Caco-2 (cell line): ENCODE results near the gene PBLD. TPM values are rescaled to one million over a fixed set of nuclear protein-coding genes. Genes with fewer than 3 reads are reported as not detected.
A peak's percentile ranks its signal among the peaks of the same experiment; 100 is the strongest.

Experiments used
- Bru-seq: library from RNA; stranded (reverse); fragments of 400-500 nt; gene quantifications from one replicate; lab custom pipeline; 2021; lab: Mats Ljungman, UMichigan
- BruChase-seq, 2 experiments: library from RNA; stranded (reverse); fragments of 400-500 nt; gene quantifications; one replicate each; lab custom pipeline; 2021; lab: Mats Ljungman, UMichigan
- BruUV-seq: library from RNA; stranded (reverse); fragments of 400-500 nt; replicated peaks from 2 replicates; lab custom pipeline; 2021; lab: Mats Ljungman, UMichigan
- CTCF ChIA-PET: fragments of 300-600 bp; sonication (Branson Sonifier 250); formaldehyde crosslinking; loops from one replicate; lab custom pipeline; 2022; ENCODE audit warnings: antibody characterized with exemption; lab: Charles Lee
- POLR2A ChIA-PET: fragments of 300-600 bp; sonication (Branson Sonifier 250); formaldehyde crosslinking; loops from one replicate; lab custom pipeline; 2022; ENCODE audit warnings: antibody characterized with exemption; lab: Charles Lee
- DNase-seq, 2 experiments: peaks; one replicate each; pipeline versions ENCODE4 v3.0.0 to v3.0.0-alpha.2; 2020 to 2022
- H3K27me3 ChIP-seq: replicated peaks from 2 replicates; pipeline ENCODE4 v1.6.0; 2011; ENCODE audit warnings: low read length; ENCODE audit not compliant: control insufficient read depth, insufficient read depth
- H3K36me3 ChIP-seq: 2 replicates; pipeline ENCODE4 v1.5.1; 2011; ENCODE audit warnings: low read length; ENCODE audit not compliant: control insufficient read depth, insufficient read depth
- H3K4me1 ChIP-seq: fragments of 250-450 bp; sonication (Bioruptor Pico); 2 replicates; pipeline ENCODE4 v1.5.1; 2020; ENCODE audit warnings: mild to moderate bottlenecking
- H3K4me3 ChIP-seq: 2 replicates; pipeline ENCODE4 v1.5.1; 2011; ENCODE audit warnings: low read depth, mild to moderate bottlenecking, control low read depth, low read length
- H3K9me3 ChIP-seq: fragments of 250-450 bp; sonication (Bioruptor Pico); 2 replicates; pipeline ENCODE4 v1.5.1; 2020; ENCODE audit warnings: mild to moderate bottlenecking, moderate library complexity
- H3K27ac Mint-ChIP-seq: one replicate; pipeline ENCODE4 v1.8.0; 2022; ENCODE audit warnings: mixed read lengths; ENCODE audit not compliant: unreplicated experiment
- H3K27me3 Mint-ChIP-seq: one replicate; pipeline ENCODE4 v1.8.0; 2022; ENCODE audit warnings: mixed read lengths; ENCODE audit not compliant: insufficient read depth, unreplicated experiment
- H3K36me3 Mint-ChIP-seq: one replicate; pipeline ENCODE4 v1.8.0; 2022; ENCODE audit warnings: mild to moderate bottlenecking, mixed read lengths; ENCODE audit not compliant: insufficient read depth, unreplicated experiment
- H3K4me1 Mint-ChIP-seq: one replicate; pipeline ENCODE4 v1.8.0; 2022; ENCODE audit warnings: low read depth, mixed read lengths; ENCODE audit not compliant: unreplicated experiment
- H3K4me3 Mint-ChIP-seq: one replicate; pipeline ENCODE4 v1.8.0; 2022; ENCODE audit warnings: mild to moderate bottlenecking, moderate library complexity, mixed read lengths; ENCODE audit not compliant: unreplicated experiment
- H3K9me3 Mint-ChIP-seq: one replicate; pipeline ENCODE4 v1.8.0; 2022; ENCODE audit warnings: mixed read lengths; ENCODE audit not compliant: unreplicated experiment
- CTCF ChIP-seq, 2 experiments: fragments of 200-600 bp in 1 of 2; IDR thresholded peaks; 1 replicate in 1 of 2; 2 replicates in 1 of 2; pipeline versions ENCODE4 v1.5.1 to v1.8.0; 2011 to 2022; ENCODE audit warnings: antibody characterized with exemption in 1 of 2, control low read depth in 1 of 2, inconsistent platforms in 1 of 2, low read depth in 1 of 2, low read length in 1 of 2, mild to moderate bottlenecking in 1 of 2, moderate library complexity in 1 of 2; ENCODE audit not compliant: insufficient read depth in 1 of 2, severe bottlenecking in 1 of 2, unreplicated experiment in 1 of 2
- intact Hi-C: fragments of 100-400 bp; cut with micrococcal nuclease; formaldehyde crosslinking; loops from one replicate; pipeline ENCODE4 v1.10.0; 2022; ENCODE audit not compliant: unreplicated experiment
- long read RNA-seq: library from polyadenylated mRNA; stranded (forward); transcript quantifications from one replicate; pipeline ENCODE4 v2.0.0, GENCODE V29; 2022
- total RNA-seq: library from RNA; stranded (reverse); gene quantifications from 2 replicates; pipeline ENCODE4 v1.2.3, GENCODE V29; 2022

PBLD gene
- total RNA-seq (13.2 and 15.3 TPM in 2 replicates), Bru-seq, nascent RNA (percentile 65 among the genes with signal in this experiment), BruChase-seq, experiment 1, labeled RNA remaining after a 2-hour chase (percentile 62 among the genes with signal in this experiment), BruChase-seq, experiment 2, labeled RNA remaining after a 6-hour chase (percentile 61 among the genes with signal in this experiment)
- long read RNA-seq, transcript PBLD-202 (10 exons, 2,165 nt): minor isoform, 7 of 33 reads
- long read RNA-seq, transcript PBLD-204 (10 exons, 2,587 nt): major isoform, 8 of 33 reads
- long read RNA-seq, partial matches to known transcripts: 5 of 33 reads
- long read RNA-seq, other reads (novel, unspliced or antisense): 13 of 33 reads

DNA sequence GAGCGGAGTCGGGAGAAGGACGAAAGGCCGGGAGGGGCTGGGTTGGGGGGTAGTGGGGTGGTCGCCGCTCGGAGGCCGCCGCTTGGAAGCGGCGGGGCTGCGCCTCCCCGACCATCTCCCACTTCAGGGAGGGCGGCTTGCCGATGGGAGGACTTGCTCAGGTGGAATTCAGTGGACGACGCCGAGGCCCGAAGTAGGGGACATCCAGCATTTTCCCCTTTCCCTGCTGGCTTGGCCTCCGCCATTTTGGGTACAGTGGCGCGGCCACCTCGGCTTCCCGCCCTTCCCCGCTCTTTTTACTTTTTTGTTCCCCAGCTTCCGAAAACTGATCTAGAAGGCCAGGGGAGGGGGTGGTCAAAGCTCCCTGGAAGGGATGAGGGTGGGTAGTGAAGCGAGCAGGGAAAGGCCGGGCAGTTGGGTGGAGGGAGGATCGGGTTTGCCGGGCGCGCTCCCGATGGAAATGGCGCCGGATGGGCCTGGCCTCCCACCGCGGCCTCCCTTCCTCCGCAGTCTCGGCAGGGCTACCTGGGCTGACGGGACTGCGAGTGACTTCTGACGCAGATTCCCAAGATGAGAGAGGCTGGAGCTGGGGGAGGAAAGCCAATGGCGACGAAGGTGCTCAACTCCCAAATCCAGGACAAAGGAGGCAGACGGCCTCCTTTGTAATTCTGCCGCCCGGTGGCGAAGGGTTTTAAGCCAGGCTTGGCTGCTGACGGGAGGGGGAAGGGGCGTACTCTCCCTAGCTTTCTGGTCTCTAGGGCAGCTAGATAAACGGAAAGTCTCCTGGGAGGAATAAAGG lies at the start of gene PBLD:
Gene PBLD (minus strand): TSS at position 670 of the 799 bp plus-strand sequence. CDS start 26,084 bp downstream, outside the sequence.
- H3K4me3 ChIP-seq: peak within 1 kb of the TSS; percentile 68
- no peaks in the 10 kb centered on the region for H3K36me3 ChIP-seq
- BruUV-seq: no TSS peak
- H3K4me1 ChIP-seq: peaks cover 25% of the 10 kb centered on the region
- Mint-ChIP-seq H3K4me3 (peak within 1 kb of the TSS; percentile 87), H3K36me3 (peaks cover 72% of the 10 kb centered on the region), H3K27me3 (no peaks in the 10 kb centered on the region), H3K27ac (peak within 1 kb of the TSS; percentile 100), H3K9me3 (no peaks in the 10 kb centered on the region), H3K4me1 (peaks cover 49% of the 10 kb centered on the region)
- no peaks in the 10 kb centered on the region for H3K27me3 ChIP-seq
- TF ChIP-seq CTCF (IDR thresholded peaks at IDR 0.05; ENCODE audit: insufficient read depth in 1 of 2, low read depth in 1 of 2, low read length in 1 of 2, severe bottlenecking in 1 of 2, unreplicated experiment in 1 of 2): peak in 1 of 2 experiments; percentile 74
- no peaks in the 10 kb centered on the region for H3K9me3 ChIP-seq
- POLR2A ChIA-PET: interaction anchor here (0.5 to 2.1 kb wide), 29 partner anchors 9 to 638 kb away, joined by 3 to 37 read pairs (median 5); partner anchors contain the start of genes ATOH7 and RUFY2
- intact Hi-C loops: loop anchor here (1.0 to 10.0 kb wide), 4 partner anchors 124 to 478 kb away; partner anchors contain the start of genes HERC4 and SIRT1
- CTCF ChIA-PET: interaction anchor here (0.6 to 2.5 kb wide), 11 partner anchors 16 to 961 kb away, joined by 3 to 35 read pairs (median 5); partner anchors contain the start of gene STOX1
- peak; percentile 89 to 93 for DNase-seq

DNA sequence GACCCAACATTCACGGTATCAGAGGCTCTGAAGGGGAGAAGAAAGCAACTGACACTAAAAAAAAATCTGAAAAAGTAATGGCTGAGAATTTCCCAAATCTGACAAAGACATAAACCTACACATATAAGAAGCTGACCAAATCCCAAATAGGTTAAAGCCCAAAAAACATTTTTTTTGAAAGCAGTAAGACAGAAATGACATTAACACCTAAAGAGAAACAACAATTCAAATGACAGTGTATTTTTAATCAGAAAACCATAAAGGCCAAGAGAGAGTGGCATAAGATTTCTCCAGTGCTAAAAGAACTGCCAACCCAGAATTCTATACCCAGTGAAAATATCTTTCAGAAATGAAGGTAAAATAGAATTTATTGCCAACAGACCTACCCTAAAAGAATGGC lies 38.9 kb upstream of the PBLD start:
- Histone ChIP-seq H3K27me3 (no peaks in the 10 kb centered on the region), H3K36me3 (peaks cover 8% of the 10 kb centered on the region), H3K4me3 (no peak overlapping the region), H3K9me3 (peaks cover 14% of the 10 kb centered on the region), H3K4me1 (no peaks in the 10 kb centered on the region)
- intact Hi-C loops: no loop called here
- H3K27me3 Mint-ChIP-seq: no peaks in the 10 kb centered on the region
- ChIA-PET POLR2A (interaction anchor here (0.6 kb wide), 1 partner anchor 111 kb away, joined by 3 read pairs; no protein-coding TSS in a partner anchor), CTCF (interaction anchor here (0.6 kb wide), 1 partner anchor 548 kb away, joined by 4 read pairs; no protein-coding TSS in a partner anchor)
- H3K36me3 Mint-ChIP-seq: peaks cover 74% of the 10 kb centered on the region
- no peak overlapping the region for H3K4me3 Mint-ChIP-seq
- H3K27ac Mint-ChIP-seq: no peak overlapping the region
- no peak for TF ChIP-seq CTCF (IDR thresholded peaks at IDR 0.05; ENCODE audit: insufficient read depth in 1 of 2, low read depth in 1 of 2, low read length in 1 of 2, severe bottlenecking in 1 of 2, unreplicated experiment in 1 of 2)
- H3K9me3 Mint-ChIP-seq: peaks cover 22% of the 10 kb centered on the region
- H3K4me1 Mint-ChIP-seq: no peaks in the 10 kb centered on the region
- no peak for DNase-seq
- BruUV-seq: no TSS peak

DNA sequence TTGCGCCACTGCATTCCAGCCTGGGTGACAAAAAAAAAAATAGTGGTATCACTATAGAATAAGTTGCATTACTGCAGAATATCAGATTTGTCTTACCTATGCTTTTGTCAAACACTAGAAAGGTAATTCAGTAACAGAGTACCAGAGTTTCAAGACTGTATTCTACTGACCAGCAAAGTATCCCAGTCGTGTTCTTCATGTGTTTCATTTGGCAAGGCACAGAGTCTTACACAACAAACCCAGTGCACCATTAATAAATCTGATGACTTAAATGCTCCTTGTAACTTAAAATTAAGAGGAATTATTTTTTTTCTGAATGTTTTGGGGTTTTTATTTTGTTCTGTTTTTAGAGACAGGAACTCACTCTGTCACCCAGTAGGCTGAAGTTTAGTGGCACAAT lies 34.4 kb upstream of the PBLD start:
- H3K4me3 ChIP-seq: no peak overlapping the region
- intact Hi-C loops: no loop called here
- peaks cover 7% of the 10 kb centered on the region for H3K36me3 ChIP-seq
- no peak for TF ChIP-seq CTCF (IDR thresholded peaks at IDR 0.05; ENCODE audit: insufficient read depth in 1 of 2, low read depth in 1 of 2, low read length in 1 of 2, severe bottlenecking in 1 of 2, unreplicated experiment in 1 of 2)
- Mint-ChIP-seq H3K27me3 (no peaks in the 10 kb centered on the region), H3K4me3 (no peak overlapping the region), H3K4me1 (no peaks in the 10 kb centered on the region), H3K27ac (no peak overlapping the region), H3K9me3 (no peaks in the 10 kb centered on the region), H3K36me3 (peaks cover 70% of the 10 kb centered on the region)
- CTCF ChIA-PET: no interaction called here
- H3K4me1 ChIP-seq: no peaks in the 10 kb centered on the region
- H3K9me3 ChIP-seq: peaks cover 5% of the 10 kb centered on the region; the same call in 1 of the 2 replicates
- no peaks in the 10 kb centered on the region for H3K27me3 ChIP-seq
- no TSS peak for BruUV-seq
- POLR2A ChIA-PET: no interaction called here
- DNase-seq: no peak
